ENCODE results near the gene KNTC1.
A peak's percentile ranks its signal among the peaks of the same experiment; 100 is the strongest.

The KNTC1 gene

DNA sequence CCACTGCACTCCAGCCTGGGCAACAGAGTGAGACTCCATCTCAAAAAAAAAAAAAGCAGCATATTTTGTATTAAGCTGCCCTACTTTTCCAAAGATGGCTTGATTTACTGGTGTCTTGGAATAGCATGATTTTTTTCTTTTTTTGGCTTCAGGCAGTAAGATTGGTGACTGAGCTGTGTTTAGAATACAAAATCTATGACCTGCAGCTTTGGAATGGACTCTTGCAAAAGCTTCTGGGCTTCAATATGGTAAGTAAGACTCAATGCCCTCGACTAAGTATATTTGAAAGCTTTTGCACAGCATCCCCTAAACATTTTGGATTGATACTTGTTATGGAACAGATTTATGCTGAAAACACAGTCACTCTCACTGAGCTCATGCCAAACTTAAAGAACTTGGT is 87.8 kb downstream of the KNTC1 start:
- no peak for DNase-seq
- no peak for TF ChIP-seq CTCF (IDR thresholded peaks at IDR 0.05)

GRCh38 chr12:122615780-122616179 is 88.7 kb downstream of the KNTC1 start:
- no peak for TF ChIP-seq CTCF (IDR thresholded peaks at IDR 0.05)
- peak overlapping the region; percentile 68 to 70 for H3K27ac ChIP-seq
- DNase-seq = no peak
- H3K4me3 ChIP-seq = no peak overlapping the region
- H3K36me3 ChIP-seq = peaks cover 0 to 17% (median 0%) of the 10 kb centered on the region in 3 donors
- H3K27me3 ChIP-seq = no peaks in the 10 kb centered on the region
- intact Hi-C loops (cut with DNase I; ENCODE audit: low total_unique reads) = no loop called here
- H3K9me3 ChIP-seq = no peaks in the 10 kb centered on the region
- H3K4me1 ChIP-seq = peaks cover 0 to 32% (median 7%) of the 10 kb centered on the region in 4 donors

More for the DNA sequence above, 87.8 kb downstream of the KNTC1 start:
- no peaks in the 10 kb centered on the region for H3K9me3 ChIP-seq
- peaks cover 0 to 32% (median 7%) of the 10 kb centered on the region in 4 donors for H3K4me1 ChIP-seq
- peaks cover 0 to 16% (median 0%) of the 10 kb centered on the region in 3 donors for H3K36me3 ChIP-seq
- no peak overlapping the region for H3K4me3 ChIP-seq
- H3K27ac ChIP-seq = peak overlapping the region; percentile 68 to 70
- intact Hi-C loops (cut with DNase I; ENCODE audit: low total_unique reads) = no loop called here
- H3K27me3 ChIP-seq = no peaks in the 10 kb centered on the region

- Histone ChIP-seq H3K9me3 (no peaks in the 10 kb centered on the region), H3K36me3 (no peaks in the 10 kb centered on the region), H3K4me3 (no peak overlapping the region), H3K27me3 (no peaks in the 10 kb centered on the region), H3K27ac (no peak overlapping the region), H3K4me1 (no peaks in the 10 kb centered on the region)
- intact Hi-C loops (cut with DNase I; ENCODE audit: low total_unique reads) = loop anchor here (5.0 kb wide), 1 partner anchor 117 kb away; the partner anchor contains the start of gene DENR
- TF ChIP-seq CTCF (IDR thresholded peaks at IDR 0.05) = no peak
- DNase-seq = no peak
Observed at GRCh38 chr12:122635471-122635870, 108.4 kb downstream of the KNTC1 start.

GRCh38 chr12:122643207-122643805 is 116.3 kb downstream of the KNTC1 start:
- DNase-seq = no peak
- no peaks in the 10 kb centered on the region for H3K4me1 ChIP-seq
- no peaks in the 10 kb centered on the region for H3K27me3 ChIP-seq
- H3K36me3 ChIP-seq = no peaks in the 10 kb centered on the region
- intact Hi-C loops (cut with DNase I; ENCODE audit: low total_unique reads) = no loop called here
- H3K27ac ChIP-seq = no peak overlapping the region
- H3K4me3 ChIP-seq = no peak overlapping the region
- no peaks in the 10 kb centered on the region for H3K9me3 ChIP-seq
- no peak for TF ChIP-seq CTCF (IDR thresholded peaks at IDR 0.05)

GRCh38 chr12:122646517-122647217 is 119.6 kb downstream of the KNTC1 start:
- peak in 1 of 2 donors; percentile 25 for DNase-seq
- Histone ChIP-seq H3K27ac (no peak overlapping the region), H3K36me3 (no peaks in the 10 kb centered on the region), H3K27me3 (no peaks in the 10 kb centered on the region), H3K4me3 (no peak overlapping the region), H3K4me1 (no peaks in the 10 kb centered on the region), H3K9me3 (no peaks in the 10 kb centered on the region)
- no peak for TF ChIP-seq CTCF (IDR thresholded peaks at IDR 0.05)
- intact Hi-C loops (cut with DNase I; ENCODE audit: low total_unique reads) = no loop called here

Data from tibial artery (tissue), 4 donors.